ENCODE measurements around the gene SYT7.
"Not testable (repeated sequence)": the region's sequence is repeated elsewhere in the genome, so short reads cannot be mapped to it uniquely, and the experiment has no call there.

Gene SYT7

GRCh38 chr11:61477126-61477525 is 103.8 kb downstream of the SYT7 start:
- no peak for DNase-seq (ENCODE audit: low read depth in 2 of 2)

GRCh38 chr11:61476371-61476770 is 104.5 kb downstream of the SYT7 start:
- no peak for DNase-seq (ENCODE audit: low read depth in 2 of 2)

GRCh38 chr11:61475433-61475832 is 105.4 kb downstream of the SYT7 start:
- no peak for DNase-seq (ENCODE audit: low read depth in 2 of 2)

GRCh38 chr11:61474013-61474643 is 106.7 kb downstream of the SYT7 start:
- DNase-seq (ENCODE audit: low read depth in 2 of 2): no peak

GRCh38 chr11:61473370-61474012 is 107.4 kb downstream of the SYT7 start:
- no peak for DNase-seq (ENCODE audit: low read depth in 2 of 2)

- DNase-seq (ENCODE audit: low read depth in 2 of 2): no peak
Measured at GRCh38 chr11:61472868-61473267, 108.0 kb downstream of the SYT7 start.

GRCh38 chr11:61472282-61472681 is 108.6 kb downstream of the SYT7 start:
- DNase-seq (ENCODE audit: low read depth in 2 of 2): no peak

GRCh38 chr11:61468002-61468401 is 112.9 kb downstream of the SYT7 start:
- no peak for DNase-seq (ENCODE audit: low read depth in 2 of 2)

GRCh38 chr11:61467602-61468001 is 113.3 kb downstream of the SYT7 start:
- DNase-seq (ENCODE audit: low read depth in 2 of 2): not testable (repeated sequence)

Measured in stimulated activated CD8-positive, alpha-beta memory T cell treated with anti-CD3 and anti-CD28 coated beads, Interleukin-15, amount 100 ng/mL, for 48 hours (primary cell).